GM21390 (cell line): ENCODE data around the gene POLR2A.

Experiments used
- ATAC-seq: cut with Tn5 transposase; IDR thresholded peaks from one replicate; pipeline ENCODE4 v1.9.1; 2021; ENCODE audit not compliant: unreplicated experiment

POLR2A gene

DNA sequence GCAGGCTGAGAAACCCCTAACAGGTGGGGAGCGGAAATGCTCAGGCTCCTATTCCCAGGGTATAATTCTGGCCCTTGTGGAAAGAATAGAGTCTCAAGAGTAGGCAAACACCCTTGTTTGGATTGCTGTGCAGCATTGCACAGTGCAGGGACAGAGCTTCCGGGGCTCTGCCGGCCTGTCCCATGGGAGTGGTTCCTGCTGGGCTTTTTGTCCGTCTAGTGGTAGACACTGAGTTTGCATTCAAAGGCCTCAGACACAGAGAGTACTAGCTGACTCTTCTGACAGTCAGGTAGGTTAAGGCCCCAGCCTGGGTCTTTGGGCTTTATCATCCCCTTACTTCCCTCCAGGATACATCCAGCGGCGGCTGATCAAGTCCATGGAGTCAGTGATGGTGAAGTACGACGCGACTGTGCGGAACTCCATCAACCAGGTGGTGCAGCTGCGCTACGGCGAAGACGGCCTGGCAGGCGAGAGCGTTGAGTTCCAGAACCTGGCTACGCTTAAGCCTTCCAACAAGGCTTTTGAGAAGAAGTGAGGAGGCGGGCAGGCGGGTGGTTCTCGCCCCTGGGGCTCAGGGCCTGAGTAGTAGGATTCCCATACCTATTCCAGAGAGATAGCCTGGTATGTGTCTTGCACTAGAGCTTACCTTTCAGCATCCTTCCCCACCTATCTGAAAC lies 18.1 kb downstream of the POLR2A start:
- ATAC-seq: no peak

DNA sequence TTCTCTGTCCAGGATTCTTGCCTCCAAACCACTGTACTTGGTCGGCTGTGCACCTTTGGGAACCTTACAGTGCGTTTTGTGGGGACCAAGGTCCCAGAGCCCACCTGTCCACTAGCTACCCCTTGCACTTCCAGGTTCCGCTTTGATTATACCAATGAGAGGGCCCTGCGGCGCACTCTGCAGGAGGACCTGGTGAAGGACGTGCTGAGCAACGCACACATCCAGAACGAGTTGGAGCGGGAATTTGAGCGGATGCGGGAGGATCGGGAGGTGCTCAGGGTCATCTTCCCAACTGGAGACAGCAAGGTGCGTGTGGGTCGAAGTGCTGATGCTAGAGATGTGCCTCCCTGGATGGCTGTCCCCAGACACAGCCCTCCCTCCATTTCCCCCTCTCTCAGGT lies 18.8 kb downstream of the POLR2A start:
- no peak for ATAC-seq

DNA sequence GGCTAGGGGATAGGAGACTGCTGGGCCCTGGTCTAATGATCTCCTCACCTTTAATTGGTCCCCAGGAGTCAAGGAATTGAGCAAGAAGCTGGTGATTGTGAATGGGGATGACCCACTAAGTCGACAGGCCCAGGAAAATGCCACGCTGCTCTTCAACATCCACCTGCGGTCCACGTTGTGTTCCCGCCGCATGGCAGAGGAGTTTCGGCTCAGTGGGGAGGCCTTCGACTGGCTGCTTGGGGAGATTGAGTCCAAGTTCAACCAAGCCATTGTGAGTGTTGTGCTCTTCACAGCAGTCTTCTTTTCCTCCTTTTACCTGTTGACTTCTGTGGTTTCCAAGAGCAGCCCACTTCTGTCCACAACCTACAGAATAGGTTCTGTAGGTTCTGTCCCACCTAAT lies 19.4 kb downstream of the POLR2A start:
- no peak for ATAC-seq

DNA sequence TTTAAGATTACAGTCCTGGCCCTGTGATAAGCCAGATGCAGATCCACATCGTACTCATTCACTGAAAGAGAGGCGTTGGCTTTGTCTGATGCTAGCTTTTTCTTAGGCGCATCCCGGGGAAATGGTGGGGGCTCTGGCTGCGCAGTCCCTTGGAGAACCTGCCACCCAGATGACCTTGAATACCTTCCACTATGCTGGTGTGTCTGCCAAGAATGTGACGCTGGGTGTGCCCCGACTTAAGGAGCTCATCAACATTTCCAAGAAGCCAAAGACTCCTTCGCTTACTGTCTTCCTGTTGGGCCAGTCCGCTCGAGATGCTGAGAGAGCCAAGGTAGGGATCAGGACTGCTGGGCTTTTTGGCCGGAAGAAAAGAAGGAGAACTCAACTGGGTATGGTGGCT lies 24.0 kb downstream of the POLR2A start:
- no peak for ATAC-seq

DNA sequence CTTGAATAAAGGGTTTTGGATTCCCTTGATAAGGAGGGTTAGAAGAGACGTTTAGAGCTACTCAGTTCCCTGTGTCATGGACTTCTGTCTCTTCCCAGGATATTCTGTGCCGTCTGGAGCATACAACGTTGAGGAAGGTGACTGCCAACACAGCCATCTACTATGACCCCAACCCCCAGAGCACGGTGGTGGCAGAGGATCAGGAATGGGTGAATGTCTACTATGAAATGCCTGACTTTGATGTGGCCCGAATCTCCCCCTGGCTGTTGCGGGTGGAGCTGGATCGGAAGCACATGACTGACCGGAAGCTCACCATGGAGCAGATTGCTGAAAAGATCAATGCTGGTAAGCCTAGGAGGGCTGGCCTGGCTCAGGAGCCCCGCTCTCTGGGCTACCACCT lies 24.7 kb downstream of the POLR2A start:
- ATAC-seq: no peak

DNA sequence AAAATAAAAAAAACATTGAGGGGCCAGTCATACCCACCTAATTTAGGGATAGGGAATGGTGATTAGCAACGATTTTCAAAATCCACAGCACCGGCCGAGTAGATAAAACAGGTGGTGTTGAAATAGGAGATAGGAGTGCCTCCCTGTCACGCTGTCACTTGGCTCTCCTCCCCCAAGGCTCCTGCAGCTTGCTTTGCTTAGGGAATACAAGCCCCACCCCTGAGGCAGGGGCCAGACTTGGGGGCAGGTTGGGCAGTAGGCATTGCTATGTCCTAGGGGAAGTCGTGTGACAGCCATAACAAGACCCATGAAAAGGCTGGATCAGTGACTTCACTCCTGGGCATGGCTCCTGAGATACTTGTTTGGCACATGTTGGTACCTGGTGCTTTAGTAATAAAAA lies 25.8 kb downstream of the POLR2A start:
- ATAC-seq: no peak

DNA sequence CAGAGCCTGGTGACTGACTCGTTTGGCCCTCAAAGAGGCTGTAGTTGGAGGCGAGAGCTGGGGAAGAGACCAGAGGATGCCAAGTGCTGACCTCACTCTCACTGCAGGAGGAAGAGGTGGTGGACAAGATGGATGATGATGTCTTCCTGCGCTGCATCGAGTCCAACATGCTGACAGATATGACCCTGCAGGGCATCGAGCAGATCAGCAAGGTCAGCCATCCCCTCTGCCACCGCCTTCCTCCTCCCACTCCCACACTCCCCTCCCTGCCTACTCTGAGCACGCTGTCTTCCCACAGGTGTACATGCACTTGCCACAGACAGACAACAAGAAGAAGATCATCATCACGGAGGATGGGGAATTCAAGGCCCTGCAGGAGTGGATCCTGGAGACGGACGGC lies 26.9 kb downstream of the POLR2A start:
- no peak for ATAC-seq

DNA sequence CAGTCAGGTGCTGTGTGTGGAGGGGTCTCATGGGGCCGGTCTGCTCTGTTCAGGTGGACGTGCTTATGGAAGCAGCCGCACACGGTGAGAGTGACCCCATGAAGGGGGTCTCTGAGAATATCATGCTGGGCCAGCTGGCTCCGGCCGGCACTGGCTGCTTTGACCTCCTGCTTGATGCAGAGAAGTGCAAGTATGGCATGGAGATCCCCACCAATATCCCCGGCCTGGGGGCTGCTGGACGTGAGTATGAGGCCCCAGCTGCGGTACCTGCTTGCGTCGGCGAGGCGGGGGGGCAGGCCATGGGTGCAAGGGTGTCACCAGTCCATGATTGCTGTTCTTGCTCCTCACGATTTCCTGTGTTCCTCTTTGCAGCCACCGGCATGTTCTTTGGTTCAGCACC lies 27.9 kb downstream of the POLR2A start:
- ATAC-seq: no peak

DNA sequence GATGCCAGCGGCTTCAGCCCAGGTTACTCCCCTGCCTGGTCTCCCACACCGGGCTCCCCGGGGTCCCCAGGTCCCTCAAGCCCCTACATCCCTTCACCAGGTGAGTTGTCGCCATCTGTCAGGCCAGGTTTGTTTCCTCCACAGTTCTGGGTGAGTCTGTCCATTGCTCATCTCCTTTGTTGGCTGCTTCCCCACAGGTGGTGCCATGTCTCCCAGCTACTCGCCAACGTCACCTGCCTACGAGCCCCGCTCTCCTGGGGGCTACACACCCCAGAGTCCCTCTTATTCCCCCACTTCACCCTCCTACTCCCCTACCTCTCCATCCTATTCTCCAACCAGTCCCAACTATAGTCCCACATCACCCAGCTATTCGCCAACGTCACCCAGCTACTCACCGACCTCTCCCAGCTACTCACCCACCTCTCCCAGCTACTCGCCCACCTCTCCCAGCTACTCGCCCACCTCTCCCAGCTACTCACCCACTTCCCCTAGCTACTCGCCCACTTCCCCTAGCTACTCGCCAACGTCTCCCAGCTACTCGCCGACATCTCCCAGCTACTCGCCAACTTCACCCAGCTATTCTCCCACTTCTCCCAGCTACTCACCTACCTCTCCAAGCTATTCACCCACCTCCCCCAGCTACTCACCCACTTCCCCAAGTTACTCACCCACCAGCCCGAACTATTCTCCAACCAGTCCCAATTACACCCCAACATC lies 28.8 kb downstream of the POLR2A start:
- ATAC-seq: no peak

DNA sequence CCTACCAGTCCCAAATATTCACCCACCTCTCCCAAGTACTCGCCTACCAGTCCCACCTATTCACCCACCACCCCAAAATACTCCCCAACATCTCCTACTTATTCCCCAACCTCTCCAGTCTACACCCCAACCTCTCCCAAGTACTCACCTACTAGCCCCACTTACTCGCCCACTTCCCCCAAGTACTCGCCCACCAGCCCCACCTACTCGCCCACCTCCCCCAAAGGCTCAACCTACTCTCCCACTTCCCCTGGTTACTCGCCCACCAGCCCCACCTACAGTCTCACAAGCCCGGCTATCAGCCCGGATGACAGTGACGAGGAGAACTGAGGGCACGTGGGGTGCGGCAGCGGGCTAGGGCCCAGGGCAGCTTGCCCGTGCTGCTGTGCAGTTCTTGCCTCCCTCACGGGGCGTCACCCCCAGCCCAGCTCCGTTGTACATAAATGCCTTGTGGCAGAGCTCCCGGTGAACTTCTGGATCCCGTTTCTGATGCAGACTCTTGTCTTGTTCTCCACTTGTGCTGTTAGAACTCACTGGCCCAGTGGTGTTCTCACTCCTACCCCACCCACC lies 29.8 kb downstream of the POLR2A start:
- ATAC-seq: no peak

DNA sequence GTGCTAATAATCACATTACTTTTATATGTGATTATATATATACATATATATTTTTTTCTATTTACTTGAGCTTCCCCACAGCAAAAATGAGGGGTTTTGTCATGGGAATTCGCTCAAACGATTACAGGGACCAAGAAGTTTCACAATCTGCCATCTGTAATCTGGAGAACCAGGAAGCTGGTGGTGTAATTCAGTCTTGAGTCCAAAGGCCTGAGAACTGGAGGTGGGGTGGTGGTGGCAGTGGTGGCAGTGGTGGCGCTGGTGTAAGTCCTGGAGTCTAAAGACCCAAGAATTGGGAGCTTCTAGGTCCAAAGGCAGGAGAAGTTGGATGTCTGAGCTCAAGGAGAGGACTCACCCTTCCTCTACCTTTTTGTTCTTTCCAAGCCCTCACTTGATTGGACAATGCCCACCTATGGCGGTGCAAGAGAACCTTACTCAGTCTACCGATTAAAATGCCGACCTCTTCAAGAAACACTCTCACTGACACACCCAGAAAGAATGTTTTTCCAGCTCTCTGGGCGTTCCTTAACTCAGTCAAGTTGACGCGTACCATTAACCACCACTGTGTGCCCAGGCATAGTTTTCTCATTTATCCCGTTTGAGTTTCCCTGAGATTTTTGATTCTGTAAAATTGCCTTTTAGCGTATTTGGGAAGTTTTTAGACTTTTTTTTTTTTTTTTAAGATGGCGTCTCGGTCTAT lies 31.9 kb downstream of the POLR2A start:
- no peak for ATAC-seq

DNA sequence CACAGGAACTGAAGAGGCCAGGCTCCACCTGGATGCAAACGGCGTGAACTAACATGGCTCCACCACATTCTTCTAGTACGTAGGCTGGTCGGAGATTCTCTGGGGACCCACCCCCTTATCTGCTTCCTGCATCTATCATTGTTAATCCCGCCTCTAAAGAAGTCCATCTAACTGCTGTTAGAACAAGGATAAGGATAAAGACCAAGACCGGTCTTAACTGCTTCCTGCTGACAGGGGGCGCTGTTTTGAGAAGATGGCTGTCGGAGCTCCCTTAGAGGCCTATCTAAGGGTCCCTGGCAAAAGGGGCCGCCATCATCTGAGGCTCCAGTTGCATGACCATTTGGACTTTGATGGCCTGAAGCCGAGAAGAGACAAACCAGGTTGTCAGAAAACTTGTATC lies 38.9 kb downstream of the POLR2A start:
- no peak for ATAC-seq

DNA sequence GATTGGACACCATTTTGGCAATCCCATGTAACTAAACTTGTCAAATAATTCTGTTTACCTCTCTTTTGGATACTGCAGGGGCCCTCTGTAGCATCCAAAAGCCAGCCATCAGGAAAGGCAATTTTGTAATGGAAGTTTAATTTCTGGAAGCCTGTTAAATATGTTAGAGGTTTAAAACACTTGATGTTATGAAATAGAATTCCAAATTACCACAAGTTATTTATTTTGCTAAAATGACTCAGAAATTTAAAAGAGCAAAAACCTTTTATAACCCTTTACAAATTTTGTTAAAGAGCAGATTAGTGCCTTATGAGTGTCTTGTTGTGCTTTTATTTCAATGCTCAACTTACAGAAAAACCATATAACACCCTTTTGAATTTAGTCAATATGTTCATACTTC lies 44.7 kb downstream of the POLR2A start:
- no peak for ATAC-seq

DNA sequence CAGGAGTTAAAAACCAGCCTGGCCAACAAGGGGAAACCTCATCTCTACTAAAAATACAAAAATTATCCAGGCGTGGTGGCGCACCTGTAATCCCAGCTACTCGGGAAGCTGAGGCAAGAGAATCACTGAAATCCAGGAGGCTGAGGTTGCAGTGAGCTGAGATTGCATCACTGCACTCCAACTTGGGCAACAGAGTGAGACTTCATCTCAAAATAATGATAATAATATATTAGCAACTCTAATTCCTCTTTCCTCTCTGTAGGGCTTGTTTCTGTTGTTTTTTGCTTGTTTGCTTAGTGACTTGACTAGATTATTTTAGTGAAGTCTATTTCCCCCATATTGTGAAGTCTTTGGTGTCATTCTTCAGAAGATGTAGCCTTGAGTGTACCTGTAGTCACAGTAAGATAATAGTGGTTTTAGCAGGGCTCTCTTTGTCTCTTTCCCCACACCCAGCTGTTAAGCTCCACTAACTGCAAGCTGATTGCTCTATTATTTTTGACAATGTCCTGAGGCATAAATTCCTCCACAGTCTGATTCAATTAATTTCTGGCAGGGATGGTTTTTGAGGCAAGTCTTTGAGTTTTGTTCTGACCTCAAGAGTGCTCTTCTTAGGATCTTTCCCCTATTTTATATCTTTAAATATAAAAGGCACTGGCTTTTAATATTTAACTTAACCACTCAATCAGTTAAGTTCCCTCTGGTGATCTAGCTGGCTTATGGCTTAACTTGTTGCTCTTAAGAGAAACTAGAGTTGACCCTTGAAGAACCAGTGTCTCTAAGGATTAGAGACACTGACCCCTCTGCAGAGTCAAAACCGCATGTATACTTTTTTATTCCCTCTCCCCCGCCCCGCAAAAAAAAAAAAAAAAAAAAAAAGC lies 46.1 kb downstream of the POLR2A start:
- no peak for ATAC-seq

DNA sequence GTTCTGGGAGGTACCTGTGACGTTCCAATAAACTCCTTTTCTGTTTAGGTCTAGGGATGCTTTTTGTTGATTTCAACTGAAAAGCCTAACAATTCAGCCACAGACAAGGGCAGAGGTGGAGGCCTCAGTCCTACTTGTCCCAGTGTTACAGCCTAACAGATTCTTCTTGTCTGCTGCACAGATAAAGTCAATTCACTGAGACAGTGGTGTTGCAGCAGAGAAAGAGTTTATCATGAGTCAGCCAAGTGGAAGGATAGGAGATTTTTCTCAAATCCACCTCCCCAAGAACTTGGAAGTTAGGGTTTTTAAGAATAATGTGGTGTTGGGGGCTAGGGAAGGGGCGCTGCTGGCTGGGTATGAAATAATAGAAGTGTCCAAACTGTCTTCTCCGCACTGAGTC lies 53.9 kb downstream of the POLR2A start:
- ATAC-seq: no peak

DNA sequence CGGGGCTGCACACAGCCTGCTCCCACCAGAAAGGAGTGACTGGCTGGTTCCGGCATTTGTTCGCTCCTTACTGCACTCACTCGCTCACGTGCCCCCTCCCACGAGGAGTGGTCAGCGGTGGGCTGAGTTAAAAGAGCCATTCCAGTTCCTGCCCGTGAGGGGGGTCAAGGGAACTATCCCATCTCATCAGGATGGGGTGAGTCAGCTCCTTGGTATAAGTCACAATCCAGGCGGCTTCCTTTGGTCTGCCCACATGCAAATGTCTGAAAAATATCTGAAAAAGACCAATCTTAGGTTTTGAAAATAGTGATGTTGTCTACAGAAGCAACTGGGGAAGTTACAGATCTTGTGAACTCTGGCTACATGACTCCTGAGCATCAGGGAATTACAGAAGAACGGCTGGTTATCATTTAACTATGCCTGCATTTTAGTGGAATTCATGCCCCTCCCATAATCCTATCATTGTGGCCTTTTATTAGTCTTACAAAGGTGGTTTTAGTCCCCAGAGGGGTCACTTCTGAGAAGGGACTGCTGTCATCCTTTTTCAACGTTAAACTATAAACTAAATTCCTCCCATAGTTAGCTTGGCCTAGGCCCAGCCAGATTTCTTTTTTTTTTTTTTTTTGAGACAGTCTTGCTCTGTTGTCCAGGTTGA lies 54.9 kb downstream of the POLR2A start:
- no peak for ATAC-seq

DNA sequence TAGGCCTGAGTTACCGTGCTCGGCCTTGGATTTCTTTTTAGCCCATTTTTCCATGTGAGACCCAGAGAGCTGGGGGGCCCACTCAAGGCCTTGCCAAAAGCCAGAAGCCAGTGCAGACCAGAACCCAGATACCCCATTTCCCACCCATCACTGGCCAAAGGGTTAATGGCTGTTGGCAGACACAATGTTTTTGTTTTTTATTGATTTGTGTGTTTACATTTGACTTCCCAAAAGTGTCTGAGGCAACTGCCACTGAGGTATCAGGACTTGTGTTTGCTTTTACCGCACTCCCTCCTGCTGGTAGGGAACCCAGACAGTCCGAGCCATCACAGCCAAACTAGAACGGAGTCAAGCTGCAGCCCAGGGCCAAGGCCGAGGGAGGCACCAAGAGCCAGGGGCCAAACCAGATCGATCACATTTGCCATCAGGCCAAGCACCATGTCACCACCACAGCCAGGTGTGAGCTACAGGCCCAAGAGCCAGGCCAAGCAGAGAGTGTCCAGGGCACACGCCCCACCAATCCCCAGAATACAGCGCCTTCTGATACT lies 57.0 kb downstream of the POLR2A start:
- no peak for ATAC-seq

DNA sequence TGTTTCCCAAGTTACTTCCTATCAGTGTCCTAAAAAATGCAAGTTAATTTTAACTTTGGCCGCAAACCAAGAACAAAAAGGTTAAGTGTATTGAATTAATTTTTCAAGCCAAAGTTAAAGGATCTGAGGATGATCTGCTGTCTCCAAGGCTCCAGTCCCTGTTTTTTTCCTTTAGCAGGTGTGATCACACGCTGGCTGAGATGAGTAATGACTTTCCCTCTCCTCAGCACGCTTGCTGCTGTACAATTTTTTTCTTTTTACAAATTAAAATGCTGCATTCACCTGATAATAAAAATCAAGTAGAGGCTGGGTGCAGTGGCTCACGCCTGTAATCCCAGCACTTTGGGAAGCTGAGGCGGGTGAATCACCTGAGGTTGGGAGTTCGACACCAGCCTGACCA lies 60.7 kb downstream of the POLR2A start:
- ATAC-seq: no peak

DNA sequence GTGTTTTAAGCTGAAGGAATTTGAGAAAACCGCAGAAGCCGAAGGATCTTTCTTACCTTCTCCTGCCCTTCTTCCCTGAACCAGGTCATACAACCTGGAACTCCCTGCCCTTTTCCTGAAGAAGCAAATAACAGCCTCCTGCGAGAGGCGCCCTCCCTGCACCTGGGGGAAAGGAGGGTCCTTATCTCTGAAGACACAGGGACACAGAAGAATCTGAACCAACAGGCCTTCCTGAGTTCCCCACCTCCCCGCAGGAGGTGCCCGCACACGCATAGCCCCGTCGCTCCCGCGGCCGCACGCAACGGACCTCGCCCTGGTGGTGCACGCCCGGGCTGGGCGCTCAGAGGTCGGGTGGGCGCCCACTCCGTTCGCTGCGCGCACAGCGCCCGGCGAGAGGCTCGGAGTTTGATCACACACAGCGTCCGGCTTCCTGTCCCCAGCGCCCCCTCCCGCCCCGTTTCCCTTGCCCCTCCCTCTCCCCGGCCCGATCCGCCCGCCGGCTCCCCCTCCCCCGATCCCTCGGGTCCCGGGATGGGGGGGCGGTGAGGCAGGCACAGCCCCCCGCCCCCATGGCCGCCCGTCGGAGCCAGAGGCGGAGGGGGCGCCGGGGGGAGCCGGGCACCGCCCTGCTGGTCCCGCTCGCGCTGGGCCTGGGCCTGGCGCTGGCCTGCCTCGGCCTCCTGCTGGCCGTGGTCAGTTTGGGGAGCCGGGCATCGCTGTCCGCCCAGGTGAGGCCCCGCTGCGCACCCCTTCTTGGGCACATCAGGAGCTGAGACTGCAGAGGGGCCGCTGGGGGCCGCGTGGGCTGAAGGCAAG lies 64.6 kb downstream of the POLR2A start, which contains the start of gene TNFSF12:
Gene TNFSF12 (plus strand): TSS at position 474 of the 816 bp plus-strand sequence. CDS start 96 bp downstream, at position 570.
- no peak for ATAC-seq
